ENCODE measurements around the gene ALDH3B1.
A peak's percentile ranks its signal among the peaks of the same experiment; 100 is the strongest.

The ALDH3B1 gene

DNA sequence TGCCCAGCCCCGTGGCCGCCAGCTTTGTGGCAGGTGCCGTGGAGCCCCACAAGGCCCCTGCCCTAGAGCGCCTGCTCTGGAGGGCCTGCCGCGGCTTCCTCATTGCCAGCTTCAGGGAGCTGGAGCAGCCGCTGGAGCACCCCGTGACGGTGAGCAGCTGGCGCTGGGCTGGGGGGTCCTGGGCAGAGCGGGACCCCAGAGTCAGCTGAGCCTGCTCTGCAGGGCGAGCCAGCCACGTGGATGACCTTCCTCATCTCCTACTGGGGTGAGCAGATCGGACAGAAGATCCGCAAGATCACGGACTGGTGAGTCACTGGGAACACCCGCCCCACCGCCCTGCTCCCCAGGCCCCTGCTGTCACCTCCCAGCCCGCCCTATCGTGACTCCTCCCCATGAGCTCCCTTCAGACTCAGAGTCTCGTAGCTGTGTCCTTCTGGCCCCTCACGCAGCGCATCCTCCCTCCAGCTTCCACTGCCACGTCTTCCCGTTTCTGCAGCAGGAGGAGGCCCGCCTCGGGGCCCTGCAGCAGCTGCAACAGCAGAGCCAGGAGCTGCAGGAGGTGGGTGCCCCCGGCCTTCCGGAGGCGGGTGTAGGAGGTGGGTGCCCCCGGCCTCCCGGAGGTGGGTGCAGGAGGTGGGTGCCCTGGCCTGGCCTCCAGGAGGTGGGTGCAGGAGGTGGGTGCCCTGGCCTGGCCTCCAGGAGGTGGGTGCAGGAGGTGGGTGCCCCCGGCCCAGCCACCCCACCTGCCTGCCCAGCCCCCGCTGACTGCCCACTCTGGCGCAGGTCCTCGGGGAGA is 33.4 kb downstream of the ALDH3B1 start:
- peak; percentile 88 for DNase-seq (ENCODE audit: low read depth)
- H3K4me3 ChIP-seq (ENCODE audit: control insufficient read depth, low read depth, low read length), result no peak overlapping the region
- no peak for TF ChIP-seq CTCF (conservative IDR thresholded peaks at IDR 0.05; ENCODE audit: control insufficient read depth, insufficient read depth, low read depth, low read length)

DNA sequence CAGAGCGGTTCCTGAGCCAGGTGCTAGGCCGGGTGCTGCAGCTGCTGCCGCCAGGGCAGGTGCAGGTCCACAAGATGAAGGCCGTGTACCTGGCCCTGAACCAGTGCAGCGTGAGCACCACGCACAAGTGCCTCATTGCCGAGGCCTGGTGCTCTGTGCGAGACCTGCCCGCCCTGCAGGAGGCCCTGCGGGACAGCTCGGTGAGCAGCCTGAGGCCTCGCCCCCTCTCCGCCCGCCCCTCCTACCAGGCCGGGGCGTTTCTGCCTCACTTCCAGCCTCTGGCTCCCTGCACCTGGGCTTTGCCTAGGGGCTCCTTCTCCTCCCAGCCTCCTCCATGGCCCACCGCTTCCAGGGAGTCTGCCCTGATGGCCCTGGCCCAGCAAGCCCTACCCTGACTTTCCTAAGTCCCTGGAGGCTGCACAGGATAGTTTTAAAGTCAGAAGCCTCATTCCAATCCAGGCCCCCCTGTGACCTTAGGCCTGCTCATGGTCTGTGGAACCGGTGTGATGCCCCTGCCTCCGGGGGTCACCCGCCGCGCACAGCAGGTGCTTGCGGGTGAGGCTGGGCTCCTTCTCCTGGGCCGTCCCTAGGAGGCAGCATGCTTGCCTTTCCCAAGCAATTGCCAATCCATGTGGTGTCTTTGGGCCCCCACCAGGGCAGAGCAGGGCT is 34.2 kb downstream of the ALDH3B1 start:
- DNase-seq (ENCODE audit: low read depth), result no peak
- no peak overlapping the region for H3K4me3 ChIP-seq (ENCODE audit: control insufficient read depth, low read depth, low read length)
- TF ChIP-seq CTCF (conservative IDR thresholded peaks at IDR 0.05; ENCODE audit: control insufficient read depth, insufficient read depth, low read depth, low read length), result no peak

GRCh38 chr11:68044898-68045351 is 34.8 kb downstream of the ALDH3B1 start:
- H3K4me3 ChIP-seq (ENCODE audit: control insufficient read depth, low read depth, low read length), result no peak overlapping the region
- TF ChIP-seq CTCF (conservative IDR thresholded peaks at IDR 0.05; ENCODE audit: control insufficient read depth, insufficient read depth, low read depth, low read length), result no peak
- DNase-seq (ENCODE audit: low read depth), result no peak

DNA sequence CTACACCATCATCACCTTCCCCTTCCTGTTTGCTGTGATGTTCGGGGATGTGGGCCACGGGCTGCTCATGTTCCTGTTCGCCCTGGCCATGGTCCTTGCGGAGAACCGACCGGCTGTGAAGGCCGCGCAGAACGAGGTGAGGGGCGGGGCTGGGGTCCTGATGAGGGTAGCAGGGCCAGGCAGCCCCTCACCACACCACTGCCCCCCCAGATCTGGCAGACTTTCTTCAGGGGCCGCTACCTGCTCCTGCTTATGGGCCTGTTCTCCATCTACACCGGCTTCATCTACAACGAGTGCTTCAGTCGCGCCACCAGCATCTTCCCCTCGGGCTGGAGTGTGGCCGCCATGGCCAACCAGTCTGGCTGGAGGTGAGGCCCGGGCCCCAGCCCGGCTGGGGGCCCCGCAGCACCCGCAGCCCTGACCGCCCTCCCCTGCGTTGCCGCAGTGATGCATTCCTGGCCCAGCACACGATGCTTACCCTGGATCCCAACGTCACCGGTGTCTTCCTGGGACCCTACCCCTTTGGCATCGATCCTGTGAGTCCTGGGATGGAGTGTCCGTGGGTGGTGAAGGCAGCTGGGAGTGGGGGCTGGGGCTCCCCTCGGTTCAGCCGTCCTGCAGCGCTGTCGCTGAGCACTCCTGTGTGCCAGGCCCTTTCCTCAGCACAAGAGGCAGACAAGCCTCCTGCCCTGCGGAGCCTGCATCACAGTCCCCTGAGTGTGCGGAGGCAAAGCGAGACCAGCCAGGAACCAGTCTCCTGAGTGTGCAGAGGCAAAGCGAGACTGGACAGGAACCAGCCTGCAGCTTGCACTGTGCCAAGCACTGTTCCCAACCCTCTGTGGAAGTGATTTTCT is 37.5 kb downstream of the ALDH3B1 start:
- TF ChIP-seq CTCF (conservative IDR thresholded peaks at IDR 0.05; ENCODE audit: control insufficient read depth, insufficient read depth, low read depth, low read length), result no peak
- H3K4me3 ChIP-seq (ENCODE audit: control insufficient read depth, low read depth, low read length), result no peak overlapping the region
- DNase-seq (ENCODE audit: low read depth), result no peak

GRCh38 chr11:68048681-68049508 is 38.8 kb downstream of the ALDH3B1 start:
- DNase-seq (ENCODE audit: low read depth), result no peak
- no peak overlapping the region for H3K4me3 ChIP-seq (ENCODE audit: control insufficient read depth, low read depth, low read length)
- no peak for TF ChIP-seq CTCF (conservative IDR thresholded peaks at IDR 0.05; ENCODE audit: control insufficient read depth, insufficient read depth, low read depth, low read length)

Measured in fibroblast of mammary gland (primary cell).